OCI-LY1 (cell line): ENCODE results near the gene MIF.

Source experiments
- H2AFZ ChIP-seq: fragments of 200-600 bp; sonication (generic), shearing (Covaris generic); 2 replicates; pipeline ENCODE4 v1.6.0; 2014; ENCODE audit warnings: antibody characterized with exemption, mild to moderate bottlenecking, low read length
- H3F3A ChIP-seq: fragments of 200-600 bp; sonication (generic), shearing (Covaris generic); 2 replicates; pipeline ENCODE4 v1.6.0; 2014; ENCODE audit warnings: mild to moderate bottlenecking, antibody characterized with exemption, low read length, moderate library complexity; ENCODE audit not compliant: insufficient read depth
- H3K27ac ChIP-seq: fragments of 200-600 bp; sonication (generic); 2 replicates; pipeline ENCODE4 v1.5.1; 2014; ENCODE audit warnings: low read length, mixed run types, mild to moderate bottlenecking, low read depth; ENCODE audit not compliant: poor library complexity, severe bottlenecking
- H3K27me3 ChIP-seq: fragments of 200-600 bp; sonication (generic); 2 replicates; pipeline ENCODE4 v1.6.0; 2014; ENCODE audit warnings: antibody characterized with exemption, mild to moderate bottlenecking, low read length, moderate library complexity; ENCODE audit not compliant: insufficient read depth
- H3K36me3 ChIP-seq: fragments of 200-600 bp; sonication (generic); 2 replicates; pipeline ENCODE4 v1.6.1; 2014; ENCODE audit warnings: mild to moderate bottlenecking, antibody characterized with exemption, low read length, moderate library complexity, mixed read lengths; ENCODE audit not compliant: insufficient read depth
- H3K4me1 ChIP-seq: fragments of 200-600 bp; sonication (generic); 2 replicates; pipeline ENCODE4 v1.5.1; 2014; ENCODE audit warnings: mild to moderate bottlenecking, low read length, moderate library complexity; ENCODE audit not compliant: insufficient read depth, severe bottlenecking
- H3K4me2 ChIP-seq: fragments of 200-600 bp; sonication (generic), shearing (Covaris generic); 2 replicates; pipeline ENCODE4 v1.6.1; 2014; ENCODE audit warnings: low read length
- H3K4me3 ChIP-seq: fragments of 200-600 bp; sonication (generic); 2 replicates; pipeline ENCODE4 v1.5.1; 2014; ENCODE audit warnings: low read length, low read depth, mild to moderate bottlenecking, mixed read lengths; ENCODE audit not compliant: poor library complexity, severe bottlenecking
- H3K79me2 ChIP-seq: fragments of 200-600 bp; shearing (Covaris generic); 2 replicates; pipeline ENCODE4 v1.6.1; 2016; ENCODE audit warnings: mixed run types, low read length, mixed read lengths; ENCODE audit not compliant: insufficient read depth
- H3K9ac ChIP-seq: fragments of 200-600 bp; sonication (generic), shearing (Covaris generic); 2 replicates; pipeline ENCODE4 v1.6.1; 2014; ENCODE audit warnings: mild to moderate bottlenecking, low read length, mixed read lengths
- H3K9me2 ChIP-seq: fragments of 200-600 bp; sonication (generic), shearing (Covaris generic); 2 replicates; pipeline ENCODE4 v1.6.1; 2014; ENCODE audit warnings: low read depth, mild to moderate bottlenecking, low read length, mixed read lengths
- H3K9me3 ChIP-seq: fragments of 200-600 bp; shearing (Covaris generic); 2 replicates; pipeline ENCODE4 v1.6.1; 2014; ENCODE audit warnings: low read length, mixed read lengths
- H4K20me1 ChIP-seq: fragments of 200-600 bp; sonication (generic), shearing (Covaris generic); 2 replicates; pipeline ENCODE4 v1.6.0; 2016; ENCODE audit warnings: mild to moderate bottlenecking, low read length; ENCODE audit not compliant: insufficient read depth
- CTCF ChIP-seq: fragments of 200-600 bp; sonication (generic), shearing (Covaris generic); IDR thresholded peaks from 2 replicates; pipeline ENCODE4 v1.5.1; 2017; ENCODE audit warnings: mild to moderate bottlenecking, antibody characterized with exemption, low read length, moderate library complexity, mixed read lengths
- EZH2 ChIP-seq: fragments of 200-600 bp; sonication (generic), shearing (Covaris generic); IDR thresholded peaks from 2 replicates; pipeline ENCODE4 v1.8.0; 2017; ENCODE audit warnings: borderline replicate concordance, mixed run types, mild to moderate bottlenecking, antibody characterized with exemption, low read length, moderate library complexity, mixed read lengths

MIF gene

GRCh38 chr22:23912293-23912903 lies 18.2 kb downstream of the MIF start:
- Histone ChIP-seq H3K27me3 (no peaks in the 10 kb centered on the region), H3K9me2 (no peaks in the 10 kb centered on the region), H3K9ac (no peak overlapping the region), H3K27ac (peak overlapping the region; percentile 86), H3K4me1 (peaks cover 35% of the 10 kb centered on the region), H3K79me2 (no peaks in the 10 kb centered on the region), H2AFZ (no peak overlapping the region), H3K4me2 (no peak overlapping the region), H3K9me3 (no peaks in the 10 kb centered on the region), H3K4me3 (no peak overlapping the region), H4K20me1 (no peaks in the 10 kb centered on the region), H3K36me3 (peaks cover 5% of the 10 kb centered on the region; the same call in 1 of the 2 replicates), H3F3A (peaks cover 5% of the 10 kb centered on the region; the same call in 1 of the 2 replicates)
- no peak for TF ChIP-seq EZH2
- TF ChIP-seq CTCF: no peak

- H3K9me3 ChIP-seq: no peaks in the 10 kb centered on the region
- no peak for TF ChIP-seq CTCF
- no peak for TF ChIP-seq EZH2
- peaks cover 5% of the 10 kb centered on the region; the same call in 1 of the 2 replicates for H3F3A ChIP-seq
- peaks cover 7% of the 10 kb centered on the region for H3K36me3 ChIP-seq
- H3K9me2 ChIP-seq: no peaks in the 10 kb centered on the region
- H3K9ac ChIP-seq: peak overlapping the region; percentile 98
- H3K4me3 ChIP-seq: peak overlapping the region; percentile 81
- peak overlapping the region; percentile 94 for H3K4me2 ChIP-seq
- H3K4me1 ChIP-seq: peaks cover 35% of the 10 kb centered on the region
- H4K20me1 ChIP-seq: no peaks in the 10 kb centered on the region
- no peaks in the 10 kb centered on the region for H3K27me3 ChIP-seq
- peak overlapping the region; percentile 86 for H3K27ac ChIP-seq
- H2AFZ ChIP-seq: no peak overlapping the region
- H3K79me2 ChIP-seq: no peaks in the 10 kb centered on the region
Measured at GRCh38 chr22:23913306-23913660, 19.1 kb downstream of the MIF start.

GRCh38 chr22:23913661-23914353 lies 19.6 kb downstream of the MIF start:
- peaks cover 35% of the 10 kb centered on the region for H3K4me1 ChIP-seq
- no peak overlapping the region for H2AFZ ChIP-seq
- H3K36me3 ChIP-seq: peaks cover 12% of the 10 kb centered on the region
- H3K9me2 ChIP-seq: no peaks in the 10 kb centered on the region
- H3K9ac ChIP-seq: peak overlapping the region; percentile 98
- H3F3A ChIP-seq: peaks cover 5% of the 10 kb centered on the region; the same call in 1 of the 2 replicates
- no peaks in the 10 kb centered on the region for H4K20me1 ChIP-seq
- H3K9me3 ChIP-seq: no peaks in the 10 kb centered on the region
- H3K4me2 ChIP-seq: peak overlapping the region; percentile 94
- no peaks in the 10 kb centered on the region for H3K79me2 ChIP-seq
- TF ChIP-seq CTCF (no peak), EZH2 (no peak)
- H3K27me3 ChIP-seq: no peaks in the 10 kb centered on the region
- peak overlapping the region; percentile 81 for H3K4me3 ChIP-seq
- peak overlapping the region; percentile 86 for H3K27ac ChIP-seq
